Measurements from ENCODE around the gene CRK.
A peak's percentile ranks its signal among the peaks of the same experiment; 100 is the strongest.
"Not testable (repeated sequence)": the region's sequence is repeated elsewhere in the genome, so short reads cannot be mapped to it uniquely, and the experiment has no call there.

Gene CRK

GRCh38 chr17:1423456-1424135, 32.4 kb downstream of the CRK start:
- peak; percentile 11 for DNase-seq (ENCODE audit: low read depth)

GRCh38 chr17:1422885-1423284, 33.1 kb downstream of the CRK start:
- peak; percentile 98 for DNase-seq (ENCODE audit: low read depth)

GRCh38 chr17:1421470-1421869, 34.6 kb downstream of the CRK start:
- DNase-seq (ENCODE audit: low read depth): no peak

- no peak for DNase-seq (ENCODE audit: low read depth)
These were observed 35.1 kb downstream of the CRK start for GRCh38 chr17:1420981-1421380.

- no peak for DNase-seq (ENCODE audit: low read depth)
These were observed 35.9 kb downstream of the CRK start for GRCh38 chr17:1420163-1420562.

GRCh38 chr17:1418476-1418875, 37.6 kb downstream of the CRK start:
- DNase-seq (ENCODE audit: low read depth): not testable (repeated sequence)

GRCh38 chr17:1416414-1416813, 39.6 kb downstream of the CRK start:
- no peak for DNase-seq (ENCODE audit: low read depth)

- DNase-seq (ENCODE audit: low read depth): no peak
These were observed 41.4 kb downstream of the CRK start for GRCh38 chr17:1414634-1415033.

GRCh38 chr17:1414001-1414574, 41.9 kb downstream of the CRK start:
- no peak for DNase-seq (ENCODE audit: low read depth)

- peak; percentile 90 for DNase-seq (ENCODE audit: low read depth)
These were observed 42.7 kb downstream of the CRK start for GRCh38 chr17:1413281-1413791.

- DNase-seq (ENCODE audit: low read depth): peak; percentile 40
These were observed 43.6 kb downstream of the CRK start for GRCh38 chr17:1412185-1413110.

GRCh38 chr17:1402262-1402586, 53.8 kb downstream of the CRK start:
- no peak for DNase-seq (ENCODE audit: low read depth)

- peak; percentile 86 for DNase-seq (ENCODE audit: low read depth)
These were observed 56.1 kb downstream of the CRK start, which contains the start of gene YWHAE for GRCh38 chr17:1399679-1400512. Gene YWHAE, minus strand, starts transcription at chr17:1400222. Its CDS starts 112 bp downstream, at chr17:1400110.

GRCh38 chr17:1398931-1399678, 56.9 kb downstream of the CRK start:
- DNase-seq (ENCODE audit: low read depth): no peak

GRCh38 chr17:1398028-1398427, 58.0 kb downstream of the CRK start:
- DNase-seq (ENCODE audit: low read depth): no peak

GRCh38 chr17:1395876-1396665, 60.0 kb downstream of the CRK start:
- DNase-seq (ENCODE audit: low read depth): peak; percentile 62

- DNase-seq (ENCODE audit: low read depth): no peak
These were observed 64.5 kb downstream of the CRK start for GRCh38 chr17:1391577-1391976.

GRCh38 chr17:1390432-1391367, 65.3 kb downstream of the CRK start:
- DNase-seq (ENCODE audit: low read depth): peak; percentile 97

All from amniotic epithelial cell (primary cell).